GM18951 (cell line): Measurements from ENCODE around the gene SLC48A1.

Source experiments
- POLR2A ChIP-seq: IDR thresholded peaks from 4 replicates; pipeline ENCODE4 v1.6.1; 2011; ENCODE audit warnings: mild to moderate bottlenecking; ENCODE audit not compliant: insufficient read length, insufficient read depth; ENCODE audit errors: extremely low read depth
- in situ Hi-C: fragments of 300-500 bp; cut with MboI; formaldehyde crosslinking; loops from one replicate; pipeline ENCODE4 v1.12.0; 2022; ENCODE audit warnings: low sequenced_read_pairs, mixed read lengths, inconsistent platforms; ENCODE audit not compliant: unreplicated experiment

SLC48A1 gene

DNA sequence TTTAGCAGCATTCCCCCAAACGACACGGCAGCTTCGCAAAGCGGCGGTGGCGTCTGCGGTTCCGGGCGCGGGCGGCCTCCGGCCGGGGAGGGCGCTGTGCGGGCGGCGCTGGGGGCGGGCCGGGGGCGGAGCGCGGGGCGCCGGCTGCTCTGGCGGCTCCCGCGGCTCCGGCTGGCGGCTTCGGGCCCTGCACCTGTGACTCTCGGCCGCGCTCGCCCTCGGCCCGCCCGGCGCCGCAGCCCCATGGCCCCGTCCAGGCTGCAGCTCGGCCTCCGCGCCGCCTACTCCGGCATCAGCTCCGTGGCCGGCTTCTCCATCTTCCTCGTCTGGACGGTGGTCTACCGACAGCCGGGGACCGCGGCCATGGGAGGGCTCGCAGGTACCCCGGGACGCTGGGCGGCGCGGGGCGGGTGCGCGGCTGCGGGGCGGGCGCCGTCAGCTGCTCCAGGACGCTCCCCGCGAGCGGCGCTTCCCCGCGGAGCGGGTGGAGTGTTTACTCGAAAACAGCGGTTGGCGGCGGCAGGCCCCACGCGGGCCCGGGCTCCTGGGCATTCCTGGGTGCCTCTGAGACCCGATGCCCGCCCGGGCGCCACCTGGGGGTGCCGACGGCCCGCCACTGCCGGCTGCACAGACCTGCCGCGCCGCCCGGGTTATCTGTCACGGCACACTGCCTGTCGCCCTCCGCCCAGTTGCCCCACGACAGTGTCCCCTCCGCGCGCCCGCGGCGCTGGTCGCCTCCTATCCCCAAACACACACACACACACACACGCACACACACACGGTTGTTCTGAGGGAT is at the start of gene SLC48A1:
Gene SLC48A1 (plus strand): TSS at position 177 of the 796 bp plus-strand sequence. CDS start 67 bp downstream, at position 244.
- in situ Hi-C loops = no loop called here
- peak; percentile 58 for TF ChIP-seq POLR2A

DNA sequence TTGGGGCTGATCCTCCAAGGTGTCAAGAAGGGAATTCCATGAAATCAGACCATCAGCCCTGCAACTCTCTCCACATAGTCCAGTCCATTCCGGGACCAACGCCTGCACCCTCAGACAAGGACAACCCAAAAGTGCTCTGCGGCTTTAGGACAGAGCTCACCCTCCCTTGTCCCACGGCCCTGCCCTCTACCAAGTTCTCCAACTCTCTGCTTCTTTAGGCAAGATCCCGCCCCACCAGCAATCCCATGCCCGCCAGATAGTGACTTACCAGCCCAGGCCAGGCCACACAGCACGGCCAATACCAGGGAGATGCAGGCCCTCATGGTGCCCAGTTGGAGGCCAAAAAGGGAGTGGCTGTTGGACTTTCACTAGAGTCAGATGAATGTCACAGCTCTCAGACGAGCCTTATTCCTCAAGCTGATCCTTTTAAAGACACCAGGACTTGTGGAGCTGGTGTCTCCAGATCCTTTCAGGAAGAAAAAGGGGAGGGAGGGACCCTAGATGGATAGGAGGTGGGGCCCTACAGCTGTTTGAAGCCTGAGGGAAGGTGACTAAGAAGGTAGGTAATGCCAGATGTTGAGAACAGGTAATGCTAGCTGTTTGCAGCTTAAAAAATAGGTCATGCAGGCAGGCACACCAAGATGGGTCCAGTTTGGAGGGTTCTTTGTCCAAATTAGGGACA is 47.8 kb upstream of the SLC48A1 start, which contains the start of gene ENDOU:
Gene ENDOU (minus strand): TSS at position 400 of the 682 bp plus-strand sequence. CDS start 77 bp downstream, at position 323.
- TF ChIP-seq POLR2A = no peak
- in situ Hi-C loops = no loop called here

GRCh38 chr12:47725893-47726292 is 47.1 kb upstream of the SLC48A1 start:
- no peak for TF ChIP-seq POLR2A
- in situ Hi-C loops = no loop called here

DNA sequence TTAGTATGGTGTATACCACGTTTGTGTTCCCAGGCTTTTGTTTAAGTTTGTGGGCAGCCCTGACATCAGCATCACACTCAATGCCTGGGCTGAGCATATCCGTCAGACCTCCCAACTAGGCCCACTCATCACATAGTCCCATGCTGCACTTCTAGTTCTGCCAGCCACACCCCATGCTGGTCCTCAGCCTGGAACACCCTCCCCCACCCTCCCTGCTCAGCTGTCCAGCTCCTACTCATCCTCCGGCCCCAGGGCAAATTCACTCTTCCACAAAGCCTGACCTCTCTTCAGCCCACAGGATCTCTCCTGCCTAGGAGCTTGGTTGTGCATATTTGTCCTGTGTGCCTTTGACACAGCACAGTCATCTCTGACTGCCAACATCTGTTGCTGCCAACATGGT is 43.8 kb upstream of the SLC48A1 start:
- in situ Hi-C loops = no loop called here
- TF ChIP-seq POLR2A = no peak

GRCh38 chr12:47730341-47730744 is 42.7 kb upstream of the SLC48A1 start:
- in situ Hi-C loops = no loop called here
- TF ChIP-seq POLR2A = no peak

DNA sequence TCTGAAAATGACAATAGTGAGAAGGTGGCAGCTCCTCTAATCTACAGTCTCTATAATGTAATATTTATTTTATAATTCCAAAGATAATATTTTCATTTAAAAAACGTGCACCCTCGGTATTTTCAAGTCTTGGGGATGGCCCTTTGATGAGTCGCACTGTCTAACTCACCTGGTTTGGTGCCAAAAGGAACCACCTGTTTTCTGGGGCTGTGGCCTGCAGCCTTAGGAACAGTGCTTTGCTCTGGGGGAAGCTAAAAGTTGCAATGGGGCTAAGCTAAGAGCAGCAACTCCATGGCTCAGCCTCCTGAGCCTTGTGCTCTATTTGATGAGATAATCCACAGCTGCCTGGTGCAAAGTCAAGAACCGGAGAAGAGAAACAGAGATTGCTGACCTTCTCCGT is 41.3 kb upstream of the SLC48A1 start:
- no peak for TF ChIP-seq POLR2A
- in situ Hi-C loops = no loop called here

DNA sequence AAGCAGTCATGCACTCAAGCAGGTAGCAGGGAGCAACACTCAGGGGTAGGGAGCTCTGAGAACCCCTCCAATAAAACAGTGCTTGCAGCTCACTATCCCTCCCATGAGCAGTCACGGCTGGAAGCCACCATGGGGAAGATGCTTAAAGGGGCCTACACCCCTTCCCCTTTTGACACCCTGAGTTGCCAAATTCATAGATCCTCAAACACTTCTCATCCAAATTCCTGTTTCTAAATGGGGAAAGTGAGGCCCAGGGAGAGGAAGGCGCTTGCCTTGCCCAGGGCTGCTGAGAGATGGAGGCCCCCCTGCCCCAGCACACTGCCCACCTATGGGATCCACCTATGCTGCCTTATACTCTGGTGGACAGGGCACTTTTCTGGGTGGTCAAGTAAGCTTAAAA is 40.5 kb upstream of the SLC48A1 start:
- no peak for TF ChIP-seq POLR2A

DNA sequence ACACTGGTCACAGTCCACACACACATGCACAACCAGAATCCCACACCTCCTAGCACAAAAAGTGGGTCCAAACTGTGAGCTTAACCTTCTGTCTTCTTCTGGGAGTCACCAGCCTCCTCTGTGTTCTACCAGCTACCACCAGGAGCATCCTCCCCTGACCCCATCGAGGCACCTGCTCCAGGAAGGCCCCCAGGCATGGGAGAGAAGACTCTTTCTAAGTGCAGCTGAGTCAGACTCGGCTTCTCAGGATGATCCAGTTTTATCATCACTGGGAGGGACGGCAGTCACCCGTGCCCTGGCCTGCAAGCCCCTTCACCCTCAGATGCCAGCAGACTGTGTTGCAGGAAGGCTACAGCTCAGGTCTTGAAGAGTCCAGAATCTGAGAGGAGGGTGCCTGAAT is 39.9 kb upstream of the SLC48A1 start:
- in situ Hi-C loops = no loop called here
- no peak for TF ChIP-seq POLR2A

More for the DNA sequence above, 40.5 kb upstream of the SLC48A1 start:
- in situ Hi-C loops = no loop called here

DNA sequence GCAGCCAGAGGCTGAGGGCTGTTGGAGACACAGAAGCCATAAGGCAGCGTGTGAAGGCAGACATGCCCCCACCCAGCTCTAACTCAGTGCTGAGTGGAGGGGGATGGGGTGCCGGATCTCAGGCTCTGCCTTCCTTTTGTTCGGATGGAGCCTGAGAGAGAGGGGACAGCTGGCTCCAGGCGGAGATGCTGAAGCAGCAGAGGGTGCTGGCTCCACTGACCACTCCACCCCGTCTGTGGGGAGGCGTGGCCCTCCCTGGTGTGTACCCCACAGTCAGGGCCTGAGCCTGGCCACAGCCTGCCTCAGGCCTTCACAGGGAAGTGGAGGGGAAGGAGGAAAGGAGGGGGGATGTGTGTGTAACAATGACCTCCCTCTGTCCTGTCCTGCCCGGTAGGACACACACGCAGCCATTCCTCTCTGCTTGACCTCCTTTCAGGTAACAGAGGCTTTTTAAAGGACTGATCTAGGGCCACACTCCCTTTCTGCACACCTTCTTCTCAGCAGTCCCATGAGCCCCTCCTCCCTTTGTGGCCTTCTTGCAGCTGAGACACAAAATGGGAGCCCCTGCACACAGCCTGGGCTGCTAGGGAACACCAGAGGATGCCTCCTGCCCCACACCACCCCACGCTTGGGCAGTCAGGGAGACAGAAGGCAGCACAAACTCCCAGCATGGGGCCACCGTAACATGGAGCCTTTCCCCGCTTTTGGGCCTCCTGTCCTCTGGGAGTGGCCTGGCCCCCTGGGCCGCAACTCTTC is 38.1 kb upstream of the SLC48A1 start:
- in situ Hi-C loops = no loop called here

DNA sequence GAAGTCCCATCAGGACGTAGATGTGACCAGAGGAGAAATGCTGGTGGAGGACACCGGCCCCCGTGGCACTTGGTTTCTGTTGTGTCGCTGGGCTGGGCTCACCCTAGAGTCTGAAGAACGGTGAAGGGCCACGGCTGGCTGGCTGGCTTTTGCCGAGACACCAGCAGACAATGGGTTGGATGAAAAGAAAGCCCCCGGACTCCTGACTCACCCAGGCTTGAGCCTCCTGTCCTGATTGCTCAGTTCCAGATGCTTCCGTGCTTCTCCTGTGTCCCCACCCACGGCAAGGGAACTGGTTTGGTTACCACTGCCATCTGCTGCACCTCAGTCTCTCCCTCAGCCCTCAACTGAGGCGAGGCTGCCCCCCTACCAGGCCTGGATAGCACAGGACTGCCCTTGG is 37.4 kb upstream of the SLC48A1 start:
- in situ Hi-C loops = no loop called here
- TF ChIP-seq POLR2A = no peak

More for the DNA sequence above, 38.1 kb upstream of the SLC48A1 start:
- no peak for TF ChIP-seq POLR2A

DNA sequence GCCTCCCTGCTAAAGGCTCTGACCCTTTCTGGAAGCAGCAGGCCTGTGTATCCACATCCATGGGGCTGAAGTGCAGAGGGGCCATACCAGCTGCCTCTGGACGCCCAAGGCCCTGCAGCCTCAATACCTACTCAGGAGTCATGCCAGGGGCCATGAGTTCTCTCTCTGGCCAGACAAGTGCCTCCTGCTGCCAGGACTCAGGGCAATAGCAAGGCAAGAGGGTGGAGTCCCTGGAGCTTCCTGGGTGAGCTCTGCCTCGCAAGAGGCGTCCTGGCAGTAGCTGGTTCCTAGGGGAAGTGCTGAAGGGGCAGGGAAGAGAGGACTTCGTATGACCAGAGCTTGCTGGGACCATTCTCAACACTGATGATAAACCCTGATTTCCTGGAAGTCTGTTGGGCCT is 36.8 kb upstream of the SLC48A1 start:
- in situ Hi-C loops = no loop called here
- no peak for TF ChIP-seq POLR2A

DNA sequence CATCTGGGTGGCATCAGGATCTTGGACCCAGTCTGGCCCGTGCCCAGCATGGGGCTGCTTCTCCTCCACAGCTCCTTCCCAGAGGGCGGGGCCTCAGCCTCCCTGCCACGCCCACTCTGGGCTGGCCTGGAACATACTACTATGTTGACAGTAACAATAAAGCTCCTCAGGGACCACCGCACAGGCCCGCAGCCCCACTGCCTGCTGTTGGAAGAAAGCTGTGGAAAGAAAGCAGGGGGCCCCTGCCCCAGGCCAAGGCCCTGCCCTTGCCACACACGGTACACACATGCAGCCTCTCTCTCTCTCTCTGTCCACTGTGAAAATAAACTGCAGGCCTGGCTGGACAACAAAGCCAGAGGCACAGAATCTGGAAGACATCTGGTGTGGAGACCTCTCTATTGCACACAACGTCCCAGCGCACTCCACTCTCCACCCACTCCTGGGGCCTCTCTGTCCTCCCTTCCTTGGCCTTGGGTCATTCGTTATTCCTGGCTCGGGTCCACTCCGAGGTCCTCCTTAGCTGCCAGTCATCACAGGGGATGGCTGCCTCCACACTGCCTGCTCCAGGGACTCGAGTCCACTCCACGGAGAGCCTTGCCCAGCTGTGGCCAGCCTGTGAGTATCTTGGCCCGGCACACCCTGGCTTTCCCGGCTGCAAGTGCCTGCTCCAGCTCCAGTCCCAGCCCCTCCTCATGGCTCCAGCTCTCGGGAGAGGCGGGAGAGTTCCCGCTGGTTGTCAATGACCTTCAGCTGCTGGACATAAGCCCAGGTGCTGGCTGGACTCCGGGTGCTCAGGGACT is 36.0 kb upstream of the SLC48A1 start:
- in situ Hi-C loops = no loop called here
- no peak for TF ChIP-seq POLR2A
